GM12873 (cell line): Measurements from ENCODE around the gene KLHL6.

Experiments used
- CTCF ChIP-seq: IDR thresholded peaks from 2 replicates; pipeline ENCODE4 v1.5.1; 2012; ENCODE audit warnings: low read depth, mild to moderate bottlenecking, moderate library complexity, low read length, control low read depth; ENCODE audit not compliant: insufficient read depth; ENCODE audit errors: missing control alignments

Gene KLHL6

DNA sequence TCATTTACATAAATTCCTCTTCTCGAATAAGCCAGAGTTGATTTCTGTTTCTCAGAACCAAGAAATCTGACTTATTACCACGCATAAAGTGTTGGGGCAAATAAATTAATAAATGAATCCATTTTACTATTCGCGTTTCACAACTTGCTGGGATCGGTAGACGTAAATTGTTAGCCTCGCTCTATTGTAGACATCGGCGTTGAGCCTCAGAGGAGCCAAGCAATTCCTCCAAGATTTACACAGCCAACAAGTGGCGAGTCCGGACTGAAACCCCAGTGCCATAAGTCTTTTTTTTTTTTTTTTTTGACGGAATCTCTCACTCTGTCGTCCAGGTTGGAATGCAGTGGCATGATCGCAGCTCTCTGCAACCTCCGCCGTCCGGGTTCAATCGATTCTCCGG, 8.9 kb downstream of the KLHL6 start:
- TF ChIP-seq CTCF: no peak

DNA sequence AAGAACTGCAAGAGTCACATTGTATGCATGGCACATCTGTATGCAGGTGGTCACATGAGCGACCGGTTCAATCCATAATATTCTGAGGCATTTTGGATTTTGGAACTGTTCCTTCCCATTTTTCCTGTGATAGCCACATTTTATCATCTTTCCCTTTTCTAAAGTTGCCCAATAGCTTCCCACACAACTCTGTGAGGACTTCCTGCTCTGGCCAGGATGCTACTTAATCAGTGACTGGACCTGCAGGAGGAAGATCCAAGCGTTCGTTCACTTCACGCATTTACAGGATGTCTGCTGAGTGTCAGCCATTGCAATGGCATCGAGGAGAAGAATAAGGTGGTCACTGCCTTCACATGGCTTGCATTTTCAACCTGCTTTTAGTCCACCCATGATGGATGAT, 9.8 kb downstream of the KLHL6 start:
- TF ChIP-seq CTCF: no peak

GRCh38 chr3:183542355-183542754, 13.2 kb downstream of the KLHL6 start:
- no peak for TF ChIP-seq CTCF

DNA sequence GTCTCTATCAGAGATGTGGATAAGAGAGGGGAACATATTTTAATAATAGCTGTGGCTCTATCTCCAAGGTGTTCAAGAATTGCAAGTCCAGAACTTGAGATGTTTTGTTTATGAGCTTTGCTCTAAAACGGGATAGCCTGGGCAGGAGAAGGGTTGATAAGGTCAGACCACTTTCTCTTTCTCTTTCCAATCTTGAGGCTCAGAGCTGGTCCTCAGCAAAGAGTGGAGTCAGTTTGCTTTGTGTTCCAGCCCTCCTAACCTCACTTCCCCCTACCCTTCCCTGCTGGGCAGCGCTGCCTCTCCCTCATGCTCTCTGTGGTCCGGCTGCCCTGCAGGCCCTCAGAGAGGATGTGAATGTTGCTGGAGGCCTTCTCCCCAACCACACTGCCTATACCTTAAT, 13.8 kb downstream of the KLHL6 start:
- TF ChIP-seq CTCF: no peak

- peak; percentile 2 for TF ChIP-seq CTCF
Measured at GRCh38 chr3:183541235-183541655, 14.3 kb downstream of the KLHL6 start.

DNA sequence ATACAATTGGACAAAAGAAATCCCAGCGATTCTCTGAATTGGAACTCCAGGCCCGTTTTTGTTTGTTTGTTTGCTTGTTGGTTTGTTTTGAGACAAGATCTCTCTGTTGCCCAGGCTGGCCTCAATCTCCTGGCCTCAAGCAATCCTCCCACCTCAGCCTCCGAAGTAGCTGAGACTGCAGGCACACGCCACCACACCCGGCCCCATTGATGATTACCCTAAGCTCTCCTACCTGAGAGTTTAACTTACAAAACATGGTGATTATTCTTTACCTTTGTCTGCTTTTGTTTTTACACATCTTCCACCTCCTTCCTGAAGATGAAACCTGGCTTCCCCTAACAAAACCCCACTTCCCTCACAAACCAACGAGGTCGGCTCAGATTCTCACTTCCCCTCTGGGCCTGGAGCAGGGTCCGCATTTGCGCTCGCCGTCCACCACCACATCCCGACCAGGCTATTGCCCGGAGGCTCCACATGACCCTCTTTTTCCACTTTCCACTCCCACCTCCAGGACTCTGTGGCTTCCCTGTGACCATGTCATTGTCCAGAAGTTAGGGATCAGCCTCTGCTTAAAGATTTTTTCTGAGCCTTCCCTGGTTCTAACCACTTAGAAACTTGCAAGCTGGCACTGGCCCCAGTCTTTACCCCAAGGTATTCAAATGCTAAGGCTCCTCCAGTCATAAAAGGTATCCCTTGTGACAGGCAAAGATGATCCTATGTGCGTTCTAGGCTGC, 14.8 kb downstream of the KLHL6 start:
- TF ChIP-seq CTCF: no peak

DNA sequence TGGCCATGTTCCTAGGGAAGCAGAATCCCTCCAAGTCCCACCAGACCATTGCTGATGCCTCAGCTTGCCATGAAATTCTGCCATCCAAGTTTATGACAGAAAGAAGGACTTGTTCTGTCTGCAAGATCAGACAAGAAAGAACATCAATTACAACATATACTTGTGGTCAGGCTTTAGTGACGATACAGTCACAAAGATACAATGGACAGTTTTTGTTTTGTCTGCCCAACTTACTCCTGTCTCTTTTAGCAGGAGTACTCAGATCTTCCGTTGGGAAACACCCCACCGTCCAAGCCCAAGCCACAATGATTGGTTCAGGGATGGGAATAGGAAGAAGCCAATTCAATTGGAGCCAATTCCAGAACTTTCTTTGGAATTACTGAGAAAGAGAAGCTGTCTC, 15.7 kb downstream of the KLHL6 start:
- no peak for TF ChIP-seq CTCF
